NB4 (cell line): ENCODE data around the gene SAP30L.

Experiments used
- POLR2A ChIP-seq: IDR thresholded peaks from 2 replicates; pipeline ENCODE4 v1.6.1; 2011; ENCODE audit warnings: mild to moderate bottlenecking; ENCODE audit not compliant: insufficient read length; ENCODE audit errors: extremely low read depth
- TF ChIP-seq, protein P1 (sequence below): IDR thresholded peaks from one replicate; pipeline ENCODE4 v1.5.1; 2012; ENCODE audit warnings: low read depth, low read length
- TF ChIP-seq, protein P2 (sequence below): IDR thresholded peaks from 2 replicates; pipeline ENCODE4 v1.6.1; 2011; ENCODE audit warnings: low read depth, low read length

DNA sequence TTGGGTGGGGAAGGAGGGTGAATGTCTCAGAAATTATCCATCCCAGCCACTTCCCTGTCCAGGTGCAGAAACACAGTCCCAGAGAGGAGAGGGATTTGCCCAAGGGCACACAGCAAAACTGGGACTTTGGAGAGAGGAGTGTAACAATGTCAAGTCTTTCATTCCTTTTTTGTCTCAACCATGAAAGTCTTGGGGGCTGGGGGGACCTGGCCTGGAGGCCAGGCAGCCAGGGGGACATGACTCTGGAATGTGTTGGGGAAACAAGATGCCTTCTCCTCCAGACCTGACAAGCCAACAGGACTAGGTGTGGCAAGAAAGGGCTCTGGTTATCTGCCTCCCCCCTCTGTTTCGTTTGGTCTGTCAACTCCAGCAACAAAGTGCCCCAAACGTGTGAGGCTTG lies 46.1 kb downstream of the SAP30L start:
- no peak for TF ChIP-seq POLR2A
- TF ChIP-seq, protein P1, sequence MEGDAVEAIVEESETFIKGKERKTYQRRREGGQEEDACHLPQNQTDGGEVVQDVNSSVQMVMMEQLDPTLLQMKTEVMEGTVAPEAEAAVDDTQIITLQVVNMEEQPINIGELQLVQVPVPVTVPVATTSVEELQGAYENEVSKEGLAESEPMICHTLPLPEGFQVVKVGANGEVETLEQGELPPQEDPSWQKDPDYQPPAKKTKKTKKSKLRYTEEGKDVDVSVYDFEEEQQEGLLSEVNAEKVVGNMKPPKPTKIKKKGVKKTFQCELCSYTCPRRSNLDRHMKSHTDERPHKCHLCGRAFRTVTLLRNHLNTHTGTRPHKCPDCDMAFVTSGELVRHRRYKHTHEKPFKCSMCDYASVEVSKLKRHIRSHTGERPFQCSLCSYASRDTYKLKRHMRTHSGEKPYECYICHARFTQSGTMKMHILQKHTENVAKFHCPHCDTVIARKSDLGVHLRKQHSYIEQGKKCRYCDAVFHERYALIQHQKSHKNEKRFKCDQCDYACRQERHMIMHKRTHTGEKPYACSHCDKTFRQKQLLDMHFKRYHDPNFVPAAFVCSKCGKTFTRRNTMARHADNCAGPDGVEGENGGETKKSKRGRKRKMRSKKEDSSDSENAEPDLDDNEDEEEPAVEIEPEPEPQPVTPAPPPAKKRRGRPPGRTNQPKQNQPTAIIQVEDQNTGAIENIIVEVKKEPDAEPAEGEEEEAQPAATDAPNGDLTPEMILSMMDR = no peak
- TF ChIP-seq, protein P2, sequence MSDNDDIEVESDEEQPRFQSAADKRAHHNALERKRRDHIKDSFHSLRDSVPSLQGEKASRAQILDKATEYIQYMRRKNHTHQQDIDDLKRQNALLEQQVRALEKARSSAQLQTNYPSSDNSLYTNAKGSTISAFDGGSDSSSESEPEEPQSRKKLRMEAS = no peak
